GM23338 (cell line): ENCODE results near the gene ADSL.

Experiments used
- CTCF ChIP-seq, 2 experiments: fragments of 200-600 bp in 1 of 2; sonication (generic) in 1 of 2; conservative IDR thresholded peaks; 2 replicates each; pipeline versions ENCODE4 v1.5.1 to v1.6.1; 2016 to 2017; ENCODE audit warnings: antibody characterized with exemption in 2 of 2, low read depth in 2 of 2, mild to moderate bottlenecking in 2 of 2, moderate library complexity in 1 of 2
- POLR2AphosphoS5 ChIP-seq: IDR thresholded peaks from 2 replicates; pipeline ENCODE4 v1.6.1; 2016; ENCODE audit warnings: antibody characterized with exemption, low read depth
- REST ChIP-seq: IDR thresholded peaks from one replicate; pipeline ENCODE4 v1.6.1; 2018; ENCODE audit warnings: antibody characterized with exemption; ENCODE audit not compliant: unreplicated experiment

- TF ChIP-seq REST: no peak
- TF ChIP-seq CTCF (conservative IDR thresholded peaks at IDR 0.05; ENCODE audit: low read depth in 2 of 2): no peak
- TF ChIP-seq POLR2AphosphoS5: no peak
Observed at GRCh38 chr22:40404251-40405177, 58.2 kb downstream of the ADSL start.
